Gastroesophageal sphincter (tissue), 3 donors: ENCODE data around the gene PLCL1.

Experiments
- POLR2A ChIP-seq, 2 donors: fragments of 450-650 bp; IDR thresholded peaks; one replicate each; pipeline ENCODE4 v1.6.1; 2017; ENCODE audit warnings: antibody characterized with exemption in 2 of 2, mild to moderate bottlenecking in 2 of 2, moderate library complexity in 1 of 2
- TF ChIP-seq, protein P1 (sequence below), 4 experiments: fragments of 200-600 bp in 2 of 4; fragments of 450-650 bp in 2 of 4; sonication (generic) in 1 of 4; IDR thresholded peaks; one replicate each; pipeline ENCODE4 v1.5.1; 2017 to 2019; ENCODE audit warnings: antibody characterized with exemption in 4 of 4, mild to moderate bottlenecking in 2 of 4, moderate library complexity in 2 of 4

DNA sequence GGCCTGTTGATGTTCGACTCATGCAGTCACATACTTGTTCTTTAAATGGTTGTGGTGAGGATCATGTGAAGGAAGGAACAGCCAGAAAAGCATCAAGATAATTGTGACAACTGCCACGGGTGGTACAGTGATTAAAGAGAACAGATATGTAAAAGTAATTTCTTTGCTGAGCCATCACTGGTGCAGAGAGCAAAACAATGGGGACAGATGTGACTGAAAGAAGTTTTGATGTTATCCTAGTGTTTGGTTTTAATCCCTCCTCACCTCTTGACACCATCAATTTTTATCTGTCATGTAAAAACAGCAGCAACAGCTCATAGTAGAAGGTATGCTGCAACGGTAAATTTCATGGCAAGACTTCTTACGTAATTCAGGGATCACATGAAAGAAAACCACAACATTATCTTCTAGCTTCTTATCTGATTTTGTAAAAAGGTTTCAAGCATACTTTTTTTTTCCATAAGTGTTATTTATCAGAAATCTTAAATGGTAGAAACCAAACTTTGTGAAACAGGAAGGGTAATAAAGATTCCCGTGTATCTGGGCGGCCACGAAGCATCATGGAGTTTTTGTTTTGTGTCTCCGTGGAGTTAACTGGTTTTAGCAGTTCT, 65.2 kb downstream of the PLCL1 start:
- TF ChIP-seq POLR2A (IDR thresholded peaks at IDR 0.05) = no peak
- TF ChIP-seq, protein P1, sequence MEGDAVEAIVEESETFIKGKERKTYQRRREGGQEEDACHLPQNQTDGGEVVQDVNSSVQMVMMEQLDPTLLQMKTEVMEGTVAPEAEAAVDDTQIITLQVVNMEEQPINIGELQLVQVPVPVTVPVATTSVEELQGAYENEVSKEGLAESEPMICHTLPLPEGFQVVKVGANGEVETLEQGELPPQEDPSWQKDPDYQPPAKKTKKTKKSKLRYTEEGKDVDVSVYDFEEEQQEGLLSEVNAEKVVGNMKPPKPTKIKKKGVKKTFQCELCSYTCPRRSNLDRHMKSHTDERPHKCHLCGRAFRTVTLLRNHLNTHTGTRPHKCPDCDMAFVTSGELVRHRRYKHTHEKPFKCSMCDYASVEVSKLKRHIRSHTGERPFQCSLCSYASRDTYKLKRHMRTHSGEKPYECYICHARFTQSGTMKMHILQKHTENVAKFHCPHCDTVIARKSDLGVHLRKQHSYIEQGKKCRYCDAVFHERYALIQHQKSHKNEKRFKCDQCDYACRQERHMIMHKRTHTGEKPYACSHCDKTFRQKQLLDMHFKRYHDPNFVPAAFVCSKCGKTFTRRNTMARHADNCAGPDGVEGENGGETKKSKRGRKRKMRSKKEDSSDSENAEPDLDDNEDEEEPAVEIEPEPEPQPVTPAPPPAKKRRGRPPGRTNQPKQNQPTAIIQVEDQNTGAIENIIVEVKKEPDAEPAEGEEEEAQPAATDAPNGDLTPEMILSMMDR (IDR thresholded peaks at IDR 0.05) = no peak
